ENCODE measurements around the gene DDX41. TPM values are rescaled to one million over a fixed set of nuclear protein-coding genes. Genes with fewer than 3 reads are reported as not detected.
A peak's percentile ranks its signal among the peaks of the same experiment; 100 is the strongest.
"Not testable (repeated sequence)": the region's sequence is repeated elsewhere in the genome, so short reads cannot be mapped to it uniquely, and the experiment has no call there.

The DDX41 gene
- polyA plus RNA-seq (2012; ENCODE audit: missing spikeins) = 112 TPM

- TF ChIP-seq POLR2A (IDR thresholded peaks at IDR 0.05; ENCODE audit: low read depth, low read length) (peak; percentile 89), POLR2AphosphoS5 (IDR thresholded peaks at IDR 0.05; ENCODE audit: low read depth, low read length) (peak; percentile 80), TAF1 (IDR thresholded peaks at IDR 0.05; ENCODE audit: borderline replicate concordance, low read depth, low read length) (peak; percentile 69)
- peak; percentile 100 for FAIRE-seq
- DNase-seq (ENCODE audit: insufficient read length) = peak; percentile 99
Measured at GRCh38 chr5:177516601-177517568, at the start of gene DDX41. TSS of gene DDX41 (minus strand) at chr5:177516961. CDS start at chr5:177516945, 16 bp downstream.

DNA sequence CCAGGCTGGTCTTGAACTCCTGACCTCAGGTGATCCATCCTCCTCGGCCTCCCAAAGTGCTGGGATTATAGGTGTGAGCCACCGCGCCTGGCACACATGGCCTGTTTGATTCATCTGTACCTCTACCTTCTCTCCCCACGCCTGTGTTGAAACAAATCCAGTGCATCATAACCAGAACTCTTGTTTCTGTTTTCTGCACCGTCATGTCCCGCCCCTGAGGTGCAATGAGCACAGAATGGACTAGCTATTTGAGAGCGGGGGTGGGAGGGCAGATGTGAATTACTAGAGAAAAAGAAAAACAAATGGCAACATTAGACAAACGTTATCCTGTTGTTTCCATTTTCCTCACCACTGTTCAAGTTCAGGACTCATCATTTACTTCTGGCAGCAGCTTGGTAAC lies 48.3 kb upstream of the DDX41 start:
- DNase-seq (ENCODE audit: insufficient read length) (no peak), FAIRE-seq (no peak)
- TF ChIP-seq TAF1 (IDR thresholded peaks at IDR 0.05; ENCODE audit: borderline replicate concordance, low read depth, low read length) (no peak), POLR2A (IDR thresholded peaks at IDR 0.05; ENCODE audit: low read depth, low read length) (no peak)

- not testable (repeated sequence) for DNase-seq (ENCODE audit: insufficient read length); FAIRE-seq
Measured at GRCh38 chr5:177559446-177559941, 42.7 kb upstream of the DDX41 start.

DNA sequence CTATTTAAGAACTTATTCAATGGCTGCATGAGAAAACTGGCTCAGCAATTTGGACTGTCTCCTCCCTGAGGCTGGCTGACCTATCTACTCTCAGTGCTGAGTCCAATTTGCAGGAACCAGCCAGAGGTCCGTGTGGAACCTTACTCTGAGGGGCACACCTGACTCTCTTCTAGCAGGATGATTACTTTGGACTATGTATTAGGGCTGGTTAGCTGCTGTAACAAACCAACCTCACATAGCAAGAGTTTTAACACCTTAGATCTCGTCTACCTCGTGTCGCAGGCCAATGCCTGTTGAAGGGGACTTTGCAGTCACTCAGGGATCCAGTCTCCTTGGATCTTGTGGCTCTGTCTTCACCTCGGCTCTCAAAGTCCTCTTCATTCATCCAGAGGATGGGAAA lies 41.0 kb upstream of the DDX41 start:
- TF ChIP-seq POLR2A (IDR thresholded peaks at IDR 0.05; ENCODE audit: low read depth, low read length) = no peak
- no peak for TF ChIP-seq TAF1 (IDR thresholded peaks at IDR 0.05; ENCODE audit: borderline replicate concordance, low read depth, low read length)
- TF ChIP-seq POLR2AphosphoS5 (IDR thresholded peaks at IDR 0.05; ENCODE audit: low read depth, low read length) = no peak
- no peak for DNase-seq (ENCODE audit: insufficient read length)
- no peak for FAIRE-seq

DNA sequence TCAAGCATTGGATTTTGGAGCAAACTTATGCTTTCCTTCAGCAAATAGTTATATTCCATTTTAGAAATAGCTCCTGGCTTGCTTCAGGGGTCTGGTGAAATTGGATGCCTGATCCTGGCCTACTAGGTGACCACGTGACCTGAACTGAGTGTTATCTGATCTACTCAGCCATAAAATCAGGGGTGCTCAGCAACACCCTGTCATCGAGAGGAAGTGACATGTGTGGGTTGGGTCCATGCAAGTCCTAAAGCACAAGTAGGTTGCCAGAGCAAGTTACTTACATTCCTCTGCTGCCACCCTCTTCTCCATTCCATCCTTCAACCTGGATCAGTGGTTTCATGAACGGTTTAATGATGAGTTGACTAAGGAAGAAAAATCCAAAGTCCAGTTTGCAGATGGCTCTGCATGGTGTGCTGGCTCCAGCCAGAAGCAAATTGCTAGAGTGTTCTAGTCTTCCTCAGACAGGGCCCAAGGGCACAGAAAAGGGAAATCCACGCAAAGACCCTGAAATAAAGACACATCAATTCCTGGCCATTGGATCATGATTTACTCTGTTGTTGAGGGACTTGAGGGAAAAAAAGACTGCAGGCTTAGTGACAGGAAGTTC lies 40.4 kb upstream of the DDX41 start:
- no peak for TF ChIP-seq TAF1 (IDR thresholded peaks at IDR 0.05; ENCODE audit: borderline replicate concordance, low read depth, low read length)
- no peak for TF ChIP-seq POLR2AphosphoS5 (IDR thresholded peaks at IDR 0.05; ENCODE audit: low read depth, low read length)
- TF ChIP-seq POLR2A (IDR thresholded peaks at IDR 0.05; ENCODE audit: low read depth, low read length) = no peak
- DNase-seq (ENCODE audit: insufficient read length) (no peak), FAIRE-seq (no peak)

GRCh38 chr5:177555665-177556064 lies 38.9 kb upstream of the DDX41 start:
- no peak for DNase-seq (ENCODE audit: insufficient read length)
- TF ChIP-seq TAF1 (IDR thresholded peaks at IDR 0.05; ENCODE audit: borderline replicate concordance, low read depth, low read length) (no peak), POLR2A (IDR thresholded peaks at IDR 0.05; ENCODE audit: low read depth, low read length) (no peak), POLR2AphosphoS5 (IDR thresholded peaks at IDR 0.05; ENCODE audit: low read depth, low read length) (no peak)
- FAIRE-seq = no peak

- TF ChIP-seq TAF1 (IDR thresholded peaks at IDR 0.05; ENCODE audit: borderline replicate concordance, low read depth, low read length) = no peak
- DNase-seq (ENCODE audit: insufficient read length) (no peak), FAIRE-seq (no peak)
Measured at GRCh38 chr5:177555228-177555627, 38.5 kb upstream of the DDX41 start.

DNA sequence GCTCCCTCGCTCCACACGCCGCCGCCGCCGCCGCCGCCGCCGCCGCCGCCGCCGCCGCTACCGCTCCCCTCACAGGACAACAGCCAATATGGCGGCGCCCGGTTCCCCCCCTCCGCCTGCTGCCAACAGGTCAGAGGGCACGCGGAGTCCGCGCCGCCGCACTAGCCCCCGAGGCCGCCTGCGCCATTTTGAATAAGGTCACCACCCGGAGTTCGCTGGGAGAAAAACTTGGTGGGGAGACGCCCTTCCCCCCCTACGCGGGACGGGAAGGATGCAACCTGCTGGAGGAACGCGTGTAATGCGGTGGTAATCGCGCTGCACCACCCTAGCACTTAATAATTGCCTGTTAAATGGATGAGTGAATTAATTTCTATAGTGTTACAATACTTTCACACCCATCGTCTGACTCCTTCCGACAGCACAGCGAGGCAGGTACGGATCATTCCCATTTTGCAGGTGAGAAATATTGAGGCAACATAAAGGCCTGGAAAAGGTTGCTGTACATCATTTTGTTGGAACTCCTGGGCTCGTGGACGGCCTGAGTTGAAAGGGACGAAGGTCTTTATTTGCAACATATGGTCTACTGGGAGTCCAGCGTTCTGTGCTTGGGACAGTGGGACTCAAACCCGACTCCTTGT lies 37.8 kb upstream of the DDX41 start, which contains the start of gene FAM193B:
Gene FAM193B, minus strand, starts transcription at position 90 of the 638 bp plus-strand sequence. CDS start 105 bp downstream, outside the sequence.
- TF ChIP-seq POLR2A (IDR thresholded peaks at IDR 0.05; ENCODE audit: low read depth, low read length) = no peak
- TF ChIP-seq TAF1 (IDR thresholded peaks at IDR 0.05; ENCODE audit: borderline replicate concordance, low read depth, low read length) = no peak
- no peak for TF ChIP-seq POLR2AphosphoS5 (IDR thresholded peaks at IDR 0.05; ENCODE audit: low read depth, low read length)
- DNase-seq (ENCODE audit: insufficient read length) = peak; percentile 96
- peak; percentile 96 for FAIRE-seq

DNA sequence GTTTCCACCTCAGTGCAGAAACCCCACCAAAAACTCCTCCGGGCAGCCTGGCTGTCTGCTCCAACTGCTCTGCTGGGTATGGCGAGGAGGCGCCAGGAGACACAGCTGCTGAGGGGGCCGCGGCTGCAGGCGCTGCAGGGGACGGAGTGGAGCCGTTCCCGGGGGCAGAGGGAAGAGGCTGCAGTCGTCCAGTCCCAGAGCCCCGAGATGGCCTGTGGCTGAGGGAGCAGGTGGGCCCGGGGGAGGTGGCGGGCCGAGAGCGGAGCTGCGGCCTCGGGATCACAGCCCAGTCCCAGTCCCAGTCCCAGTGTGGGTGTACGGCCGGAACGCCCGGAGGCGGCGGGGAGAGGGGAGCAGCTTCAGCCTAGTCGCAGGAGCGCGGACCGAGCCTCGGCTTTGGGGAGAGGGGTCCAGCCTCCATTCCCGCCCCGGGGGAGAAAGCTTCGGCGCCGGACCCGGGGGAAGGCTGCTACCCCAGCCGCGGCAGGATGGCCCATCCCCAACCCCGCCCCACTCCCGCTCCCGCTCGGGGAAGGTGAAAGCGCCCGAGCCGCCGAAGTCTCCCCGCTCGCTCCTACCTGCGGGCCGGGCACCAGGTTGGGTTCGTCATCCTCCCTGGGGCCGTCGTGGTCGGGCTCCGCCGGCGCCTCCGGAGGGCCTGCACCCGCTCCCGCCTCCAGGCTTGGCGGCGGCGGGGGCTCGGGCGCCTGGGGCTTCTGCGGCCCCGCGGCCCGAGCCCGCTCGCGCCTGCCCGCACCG lies 37.1 kb upstream of the DDX41 start:
- peak; percentile 72 for DNase-seq (ENCODE audit: insufficient read length)
- TF ChIP-seq POLR2AphosphoS5 (IDR thresholded peaks at IDR 0.05; ENCODE audit: low read depth, low read length) (no peak), TAF1 (IDR thresholded peaks at IDR 0.05; ENCODE audit: borderline replicate concordance, low read depth, low read length) (no peak), POLR2A (IDR thresholded peaks at IDR 0.05; ENCODE audit: low read depth, low read length) (no peak)
- FAIRE-seq = peak; percentile 38

- DNase-seq (ENCODE audit: insufficient read length) (no peak), FAIRE-seq (no peak)
- TF ChIP-seq POLR2A (IDR thresholded peaks at IDR 0.05; ENCODE audit: low read depth, low read length) = no peak
- no peak for TF ChIP-seq POLR2AphosphoS5 (IDR thresholded peaks at IDR 0.05; ENCODE audit: low read depth, low read length)
- TF ChIP-seq TAF1 (IDR thresholded peaks at IDR 0.05; ENCODE audit: borderline replicate concordance, low read depth, low read length) = no peak
Measured at GRCh38 chr5:177552839-177553455, 36.2 kb upstream of the DDX41 start.
